Measurements from ENCODE around the gene SLC22A23.

SLC22A23 gene

DNA sequence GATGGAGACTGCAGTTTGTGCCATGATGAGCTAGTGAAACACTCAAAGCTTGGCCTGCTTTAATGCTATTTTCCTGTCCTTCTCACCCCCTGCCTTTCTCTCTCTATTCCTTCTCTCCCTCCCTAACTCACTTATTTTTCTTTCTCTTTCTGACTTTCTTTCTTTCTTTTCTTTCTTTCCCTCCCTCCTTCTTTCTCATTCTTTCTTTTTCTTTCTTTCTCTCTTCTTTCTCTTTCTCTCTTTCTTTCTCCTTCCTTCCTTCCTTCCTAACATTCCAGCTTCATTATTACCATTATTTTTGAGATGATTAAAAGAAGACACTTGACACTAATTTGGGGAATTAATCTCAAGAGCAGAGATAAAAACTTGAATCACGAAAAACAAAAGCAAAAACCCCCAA, 39.5 kb upstream of the SLC22A23 start:
- no peaks in the 10 kb centered on the region for H3K79me2 ChIP-seq (ENCODE audit: low read length)
- no peaks in the 10 kb centered on the region for H3K27me3 ChIP-seq (replicated peaks; ENCODE audit: insufficient read depth, low read length)
- DNase-seq: no peak
- H3K4me3 ChIP-seq (ENCODE audit: low read length): no peak overlapping the region
- H3K9me3 ChIP-seq (replicated peaks; ENCODE audit: insufficient read depth, low read length): no peaks in the 10 kb centered on the region
- H3K4me2 ChIP-seq (ENCODE audit: low read depth, low read length): no peak overlapping the region
- H3K9me2 ChIP-seq (replicated peaks; ENCODE audit: insufficient read depth, low read length): no peaks in the 10 kb centered on the region
- no peaks in the 10 kb centered on the region for H3K36me3 ChIP-seq (replicated peaks; ENCODE audit: insufficient read depth, low read length)
- no peak overlapping the region for H3K9ac ChIP-seq (ENCODE audit: low read length)
- TF ChIP-seq EZH2 (optimal IDR thresholded peaks at IDR 0.05; ENCODE audit: low read depth, low read length) (no peak), EZH2phosphoT487 (IDR thresholded peaks at IDR 0.05; ENCODE audit: low read length) (no peak)
- TF ChIP-seq, protein P1, sequence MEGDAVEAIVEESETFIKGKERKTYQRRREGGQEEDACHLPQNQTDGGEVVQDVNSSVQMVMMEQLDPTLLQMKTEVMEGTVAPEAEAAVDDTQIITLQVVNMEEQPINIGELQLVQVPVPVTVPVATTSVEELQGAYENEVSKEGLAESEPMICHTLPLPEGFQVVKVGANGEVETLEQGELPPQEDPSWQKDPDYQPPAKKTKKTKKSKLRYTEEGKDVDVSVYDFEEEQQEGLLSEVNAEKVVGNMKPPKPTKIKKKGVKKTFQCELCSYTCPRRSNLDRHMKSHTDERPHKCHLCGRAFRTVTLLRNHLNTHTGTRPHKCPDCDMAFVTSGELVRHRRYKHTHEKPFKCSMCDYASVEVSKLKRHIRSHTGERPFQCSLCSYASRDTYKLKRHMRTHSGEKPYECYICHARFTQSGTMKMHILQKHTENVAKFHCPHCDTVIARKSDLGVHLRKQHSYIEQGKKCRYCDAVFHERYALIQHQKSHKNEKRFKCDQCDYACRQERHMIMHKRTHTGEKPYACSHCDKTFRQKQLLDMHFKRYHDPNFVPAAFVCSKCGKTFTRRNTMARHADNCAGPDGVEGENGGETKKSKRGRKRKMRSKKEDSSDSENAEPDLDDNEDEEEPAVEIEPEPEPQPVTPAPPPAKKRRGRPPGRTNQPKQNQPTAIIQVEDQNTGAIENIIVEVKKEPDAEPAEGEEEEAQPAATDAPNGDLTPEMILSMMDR (IDR thresholded peaks at IDR 0.05; ENCODE audit: low read length): no peak
- no peak overlapping the region for H2AFZ ChIP-seq (ENCODE audit: low read length)
- no peaks in the 10 kb centered on the region for H3K4me1 ChIP-seq (ENCODE audit: low read length)
- H4K20me1 ChIP-seq (ENCODE audit: insufficient read depth, low read length): no peaks in the 10 kb centered on the region
- H3F3A ChIP-seq (ENCODE audit: insufficient read depth, low read length): no peaks in the 10 kb centered on the region
- no peak overlapping the region for H3K27ac ChIP-seq (ENCODE audit: low read length)

DNA sequence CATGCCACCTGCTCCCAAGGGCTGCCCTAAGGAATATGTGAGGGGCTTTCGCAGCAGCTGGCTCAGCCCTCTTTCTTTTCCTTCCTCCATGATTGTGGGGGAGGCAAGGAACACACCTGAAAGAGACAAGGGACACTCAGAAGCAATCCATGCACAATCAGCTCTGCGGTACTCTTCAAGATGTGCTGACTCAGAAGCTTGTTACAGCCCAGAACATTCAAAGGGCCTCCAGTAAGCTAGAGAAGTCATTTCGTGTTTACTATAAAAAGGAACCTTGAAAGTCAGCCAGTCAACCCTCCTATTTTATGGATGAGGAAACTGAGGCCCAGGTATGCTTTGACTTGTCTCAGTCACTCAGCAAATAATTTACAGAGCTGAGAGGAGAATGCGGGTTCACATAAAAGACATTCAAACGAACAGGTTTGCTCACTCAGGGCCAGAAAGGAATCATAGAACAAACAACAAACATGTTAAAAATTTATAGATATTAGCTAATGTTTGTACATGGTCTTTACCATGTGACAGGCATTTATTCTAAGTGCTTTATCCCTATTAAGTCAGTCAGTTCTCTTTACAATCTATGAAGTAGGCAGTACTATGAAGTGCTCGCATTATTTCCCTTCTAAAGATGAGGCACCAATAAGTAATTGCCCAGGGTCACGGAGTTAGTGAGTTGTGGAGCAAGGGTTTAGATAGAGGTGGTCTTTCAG, 37.7 kb upstream of the SLC22A23 start:
- no peak for DNase-seq
- H3K79me2 ChIP-seq (ENCODE audit: low read length): no peaks in the 10 kb centered on the region
- H3K27me3 ChIP-seq (replicated peaks; ENCODE audit: insufficient read depth, low read length): no peaks in the 10 kb centered on the region
- H4K20me1 ChIP-seq (ENCODE audit: insufficient read depth, low read length): no peaks in the 10 kb centered on the region
- H3K27ac ChIP-seq (ENCODE audit: low read length): no peak overlapping the region
- H3K4me2 ChIP-seq (ENCODE audit: low read depth, low read length): no peak overlapping the region
- TF ChIP-seq, protein P1 (IDR thresholded peaks at IDR 0.05; ENCODE audit: low read length): no peak
- TF ChIP-seq EZH2phosphoT487 (IDR thresholded peaks at IDR 0.05; ENCODE audit: low read length): no peak
- no peak for TF ChIP-seq EZH2 (optimal IDR thresholded peaks at IDR 0.05; ENCODE audit: low read depth, low read length)
- H3K4me3 ChIP-seq (ENCODE audit: low read length): no peak overlapping the region
- no peaks in the 10 kb centered on the region for H3F3A ChIP-seq (ENCODE audit: insufficient read depth, low read length)
- H3K9me2 ChIP-seq (replicated peaks; ENCODE audit: insufficient read depth, low read length): no peaks in the 10 kb centered on the region
- no peaks in the 10 kb centered on the region for H3K36me3 ChIP-seq (replicated peaks; ENCODE audit: insufficient read depth, low read length)
- no peaks in the 10 kb centered on the region for H3K9me3 ChIP-seq (replicated peaks; ENCODE audit: insufficient read depth, low read length)
- no peak overlapping the region for H3K9ac ChIP-seq (ENCODE audit: low read length)
- no peak overlapping the region for H2AFZ ChIP-seq (ENCODE audit: low read length)
- H3K4me1 ChIP-seq (ENCODE audit: low read length): no peaks in the 10 kb centered on the region

DNA sequence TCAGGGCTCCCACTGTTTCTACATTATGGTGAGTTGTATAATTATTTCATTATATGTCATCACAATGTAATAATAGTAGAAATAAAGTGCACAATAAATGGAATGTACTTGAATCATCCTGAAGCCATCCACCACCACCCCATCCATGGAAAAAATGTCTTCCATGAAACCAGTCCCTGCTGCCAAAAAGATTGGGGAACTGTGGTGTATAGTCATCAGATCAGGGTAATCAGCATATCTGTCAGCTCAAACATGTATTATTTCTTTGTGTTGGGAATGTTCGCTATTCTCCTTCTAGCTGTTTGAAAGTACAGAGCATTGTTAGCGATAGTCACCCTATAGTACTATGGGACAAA, 33.8 kb upstream of the SLC22A23 start:
- no peak for DNase-seq
- H3K79me2 ChIP-seq (ENCODE audit: low read length): no peaks in the 10 kb centered on the region
- no peaks in the 10 kb centered on the region for H3K4me1 ChIP-seq (ENCODE audit: low read length)
- no peaks in the 10 kb centered on the region for H3K36me3 ChIP-seq (replicated peaks; ENCODE audit: insufficient read depth, low read length)
- no peak overlapping the region for H3K4me3 ChIP-seq (ENCODE audit: low read length)
- H3K4me2 ChIP-seq (ENCODE audit: low read depth, low read length): no peak overlapping the region
- H3K27ac ChIP-seq (ENCODE audit: low read length): no peak overlapping the region
- no peaks in the 10 kb centered on the region for H4K20me1 ChIP-seq (ENCODE audit: insufficient read depth, low read length)
- no peaks in the 10 kb centered on the region for H3K27me3 ChIP-seq (replicated peaks; ENCODE audit: insufficient read depth, low read length)
- no peak overlapping the region for H3K9ac ChIP-seq (ENCODE audit: low read length)
- H3K9me3 ChIP-seq (replicated peaks; ENCODE audit: insufficient read depth, low read length): no peaks in the 10 kb centered on the region
- no peaks in the 10 kb centered on the region for H3K9me2 ChIP-seq (replicated peaks; ENCODE audit: insufficient read depth, low read length)
- H3F3A ChIP-seq (ENCODE audit: insufficient read depth, low read length): no peaks in the 10 kb centered on the region
- no peak for TF ChIP-seq EZH2phosphoT487 (IDR thresholded peaks at IDR 0.05; ENCODE audit: low read length)
- no peak for TF ChIP-seq EZH2 (optimal IDR thresholded peaks at IDR 0.05; ENCODE audit: low read depth, low read length)
- TF ChIP-seq, protein P1 (IDR thresholded peaks at IDR 0.05; ENCODE audit: low read length): no peak
- H2AFZ ChIP-seq (ENCODE audit: low read length): no peak overlapping the region

Data from MM.1S (cell line).